T-helper 2 cell treated with Interferon-gamma antibody and Interleukin-4, amounts not matched to agents 100 ng/mL and 5 ng/mL, for 36 hours (primary cell): ENCODE results near the gene MARCO. TPM values are rescaled to one million over a fixed set of nuclear protein-coding genes. Genes with fewer than 3 reads are reported as not detected.
"Not testable (repeated sequence)": the region's sequence is repeated elsewhere in the genome, so short reads cannot be mapped to it uniquely, and the experiment has no call there.

ENCODE experiments used
- intact Hi-C: fragments of 100-400 bp; cut with micrococcal nuclease; formaldehyde crosslinking; loops from one replicate; pipeline ENCODE4 v1.15.1; 2023
- total RNA-seq: library from RNA; stranded (reverse); gene quantifications from 2 replicates; pipeline ENCODE4 v1.2.3, GENCODE V29; 2022

Gene MARCO
- total RNA-seq, 1 donor from 2014 or later: not detected

- intact Hi-C loops: not testable (repeated sequence)
Observed at GRCh38 chr2:119003856-119004255, 61.9 kb downstream of the MARCO start.

GRCh38 chr2:119004602-119005001 is 62.6 kb downstream of the MARCO start:
- intact Hi-C loops: no loop called here

GRCh38 chr2:119005051-119005450 is 63.1 kb downstream of the MARCO start:
- intact Hi-C loops: no loop called here

GRCh38 chr2:119005555-119005954 is 63.6 kb downstream of the MARCO start:
- intact Hi-C loops: no loop called here

- intact Hi-C loops: no loop called here
Observed at GRCh38 chr2:119006441-119006840, 64.4 kb downstream of the MARCO start.

- intact Hi-C loops: no loop called here
Observed at GRCh38 chr2:119008108-119008507, 66.1 kb downstream of the MARCO start.

GRCh38 chr2:119009110-119009509 is 67.1 kb downstream of the MARCO start:
- intact Hi-C loops: no loop called here

- intact Hi-C loops: no loop called here
Observed at GRCh38 chr2:119010336-119010735, 68.3 kb downstream of the MARCO start.

GRCh38 chr2:119011162-119011909 is 69.3 kb downstream of the MARCO start:
- intact Hi-C loops: no loop called here

GRCh38 chr2:119011910-119012209 is 69.9 kb downstream of the MARCO start:
- intact Hi-C loops: no loop called here

- intact Hi-C loops: no loop called here
Observed at GRCh38 chr2:119012345-119013301, 70.6 kb downstream of the MARCO start.

- intact Hi-C loops: no loop called here
Observed at GRCh38 chr2:119013671-119014070, 71.7 kb downstream of the MARCO start.

- intact Hi-C loops: no loop called here
Observed at GRCh38 chr2:119015845-119016244, 73.9 kb downstream of the MARCO start.

GRCh38 chr2:119019521-119019920 is 77.5 kb downstream of the MARCO start:
- intact Hi-C loops: no loop called here

GRCh38 chr2:119022678-119023077 is 80.7 kb downstream of the MARCO start:
- intact Hi-C loops: no loop called here

- intact Hi-C loops: no loop called here
Observed at GRCh38 chr2:119023534-119023933, 81.5 kb downstream of the MARCO start.

GRCh38 chr2:119024152-119024551 is 82.2 kb downstream of the MARCO start:
- intact Hi-C loops: no loop called here

GRCh38 chr2:119024568-119024967 is 82.6 kb downstream of the MARCO start:
- intact Hi-C loops: no loop called here

GRCh38 chr2:119025013-119025412 is 83.0 kb downstream of the MARCO start:
- intact Hi-C loops: no loop called here

- intact Hi-C loops: no loop called here
Observed at GRCh38 chr2:119025762-119026351, 83.9 kb downstream of the MARCO start.

- intact Hi-C loops: no loop called here
Observed at GRCh38 chr2:119026890-119027289, 84.9 kb downstream of the MARCO start.
